Kidney (tissue), 14 donors: Measurements from ENCODE around the gene LRWD1. TPM values are rescaled to one million over a fixed set of nuclear protein-coding genes. Genes with fewer than 3 reads are reported as not detected.

Source experiments
- DNase-seq, 5 donors: peaks; one replicate each; pipeline ENCODE4 v3.0.0-alpha.2; 2013 to 2020
- FAIRE-seq: peaks from 2 replicates; lab custom pipeline; 2012; peaks lifted over from hg19 to GRCh38; lab: Jason Lieb, UNC
- H3K27ac ChIP-seq, 2 donors: one replicate each; pipeline ENCODE4 v1.7.0; 2013; ENCODE audit warnings: low read depth in 2 of 2, low read length in 2 of 2, inconsistent platforms in 1 of 2
- H3K27me3 ChIP-seq: one replicate; pipeline ENCODE4 v1.7.1; 2013; ENCODE audit warnings: low read length, inconsistent platforms; ENCODE audit not compliant: control insufficient read depth, insufficient read depth
- H3K36me3 ChIP-seq, 3 donors: one replicate each; pipeline versions ENCODE4 v1.7.0 to v1.7.1; 2013; ENCODE audit warnings: low read length in 3 of 3, control low read depth in 1 of 3, inconsistent platforms in 1 of 3; ENCODE audit not compliant: insufficient read depth in 3 of 3, control insufficient read depth in 2 of 3
- H3K4me1 ChIP-seq, 3 donors: one replicate each; pipeline versions ENCODE4 v1.7.0 to v1.7.1; 2013; ENCODE audit warnings: low read length in 3 of 3, inconsistent platforms in 1 of 3, low read depth in 1 of 3; ENCODE audit not compliant: control insufficient read depth in 2 of 3, insufficient read depth in 2 of 3
- H3K4me3 ChIP-seq, 3 donors: one replicate each; pipeline versions ENCODE4 v1.7.0 to v1.8.1; 2013; ENCODE audit warnings: low read length in 3 of 3, control low read depth in 1 of 3, inconsistent platforms in 1 of 3
- H3K9ac ChIP-seq, 3 donors: one replicate each; pipeline versions ENCODE4 v1.7.0 to v1.7.1; 2013; ENCODE audit warnings: low read length in 3 of 3, control low read depth in 1 of 3, inconsistent platforms in 1 of 3
- H3K9me3 ChIP-seq, 3 donors: one replicate each; pipeline versions ENCODE4 v1.7.0 to v1.7.1; 2013; ENCODE audit warnings: low read length in 3 of 3, control low read depth in 1 of 3, inconsistent platforms in 1 of 3; ENCODE audit not compliant: control insufficient read depth in 2 of 3, insufficient read depth in 1 of 3
- CTCF ChIP-seq: IDR thresholded peaks from 3 replicates; pipeline ENCODE4 v1.5.1; 2012; ENCODE audit warnings: mild to moderate bottlenecking, moderate library complexity, borderline replicate concordance; ENCODE audit not compliant: insufficient read depth; ENCODE audit errors: extremely low read depth
- intact Hi-C: fragments of 100-400 bp; cut with DNase I; formaldehyde crosslinking; loops from one replicate; pipeline ENCODE4 v1.11.1; 2022
- polyA plus RNA-seq: library from polyadenylated mRNA; stranded (reverse); fragments of 350-450 nt; fragmentation: Illumina TruSeq; extraction: RNeasy Lipid Tissue Mini Kit (QIAGEN cat#74804); gene quantifications from one replicate; pipeline ENCODE4 v1.2.3, GENCODE V29; 2014; ENCODE audit warnings: low read depth, low replicate concordance; ENCODE audit not compliant: insufficient read depth
- total RNA-seq: library from RNA; stranded (reverse); fragmentation: NEBNext Ultra II Directional; extraction: Animal tissue kit (Norgen Biotek cat#: 25700); gene quantifications from one replicate; pipeline ENCODE4 v1.2.1, GENCODE V29; 2021
- donor health status: control.
- donor health status: control.
- donor health status: control.
- donor health status: control.
- donor health status: control.
- donor health status: DM: yes; HTN: yes; CAD: no.
- donor health status: Normal renal cell carcinoma (clear cell type).

Gene LRWD1
- total and polyA plus RNA-seq, 2 donors from 2014 or later, result 14.0 to 14.1 TPM

GRCh38 chr7:102466097-102466496 is 1.3 kb downstream of the LRWD1 start:
- Histone ChIP-seq H3K4me1 (peaks cover 0 to 13% (median 12%) of the 10 kb centered on the region in 3 donors), H3K27ac (no peak overlapping the region), H3K9ac (peak overlapping the region in 1 of 3 donors; percentile 16), H3K9me3 (no peaks in the 10 kb centered on the region), H3K4me3 (peak overlapping the region in 2 of 3 donors; percentile 24 to 100), H3K36me3 (peaks cover 0 to 4% (median 0%) of the 10 kb centered on the region in 3 donors), H3K27me3 (no peaks in the 10 kb centered on the region)
- intact Hi-C loops, result no loop called here
- TF ChIP-seq CTCF, result no peak
- FAIRE-seq (no peak), DNase-seq (no peak)

GRCh38 chr7:102467581-102468477 is 3.0 kb downstream of the LRWD1 start:
- Histone ChIP-seq H3K27me3 (no peaks in the 10 kb centered on the region), H3K9ac (no peak overlapping the region), H3K27ac (no peak overlapping the region), H3K9me3 (no peaks in the 10 kb centered on the region), H3K36me3 (peaks cover 0 to 6% (median 0%) of the 10 kb centered on the region in 3 donors), H3K4me3 (no peak overlapping the region), H3K4me1 (peaks cover 0 to 13% (median 12%) of the 10 kb centered on the region in 3 donors)
- peak in 2 of 5 donors; percentile 60 to 78 for DNase-seq
- intact Hi-C loops, result no loop called here
- FAIRE-seq, result no peak
- TF ChIP-seq CTCF, result no peak

GRCh38 chr7:102468478-102469350 is 3.9 kb downstream of the LRWD1 start:
- Histone ChIP-seq H3K4me1 (peaks cover 0 to 10% (median 9%) of the 10 kb centered on the region in 3 donors), H3K27ac (no peak overlapping the region), H3K4me3 (no peak overlapping the region), H3K9me3 (no peaks in the 10 kb centered on the region), H3K27me3 (no peaks in the 10 kb centered on the region), H3K9ac (no peak overlapping the region), H3K36me3 (peaks cover 0 to 8% (median 0%) of the 10 kb centered on the region in 3 donors)
- DNase-seq, result peak in 2 of 5 donors; percentile 55 to 70
- no peak for FAIRE-seq
- intact Hi-C loops, result no loop called here
- no peak for TF ChIP-seq CTCF
